SK-N-SH treated with all-trans-retinoic acid at 6 μM for 48 hours (cell line): ENCODE data around the gene ZNF70.

Experiments used
- ATAC-seq: fragments of 200-7000 bp; cut with Tn5 transposase; 3 replicates; pipeline ENCODE4 v1.9.1; 2020; ENCODE audit warnings: mild to moderate bottlenecking, moderate library complexity
- ARNTL ChIP-seq: fragments of 450-650 bp; formaldehyde crosslinking; IDR thresholded peaks from 2 replicates; pipeline ENCODE4 v1.5.0; 2020; ENCODE audit warnings: low read depth, mild to moderate bottlenecking, moderate library complexity, borderline replicate concordance
- BACH2 ChIP-seq: fragments of 250-450 bp; sonication (Bioruptor Pico); IDR thresholded peaks from 2 replicates; pipeline ENCODE4 v1.9.0; 2021; ENCODE audit warnings: mild to moderate bottlenecking, borderline replicate concordance
- CSDC2 ChIP-seq: fragments of 250-450 bp; sonication (Bioruptor Pico); IDR thresholded peaks from 2 replicates; pipeline ENCODE4 v1.5.0; 2020; ENCODE audit warnings: mild to moderate bottlenecking, moderate library complexity
- ESRRG ChIP-seq: fragments of 250-450 bp; sonication (Bioruptor Pico); IDR thresholded peaks from 2 replicates; pipeline ENCODE4 v1.6.1; 2021; ENCODE audit warnings: mild to moderate bottlenecking
- GLIS3 ChIP-seq: fragments of 250-450 bp; sonication (Bioruptor Pico); IDR thresholded peaks from 2 replicates; pipeline ENCODE4 v1.5.0; 2020; ENCODE audit warnings: mild to moderate bottlenecking, moderate library complexity
- ISL1 ChIP-seq: fragments of 250-450 bp; sonication (Bioruptor Pico); IDR thresholded peaks from 2 replicates; pipeline ENCODE4 v2.1.2; 2022; ENCODE audit warnings: mild to moderate bottlenecking, moderate library complexity
- OSR1 ChIP-seq: fragments of 250-450 bp; sonication (Bioruptor Pico); IDR thresholded peaks from 2 replicates; pipeline ENCODE4 v1.8.0; 2022; ENCODE audit warnings: moderate library complexity, mild to moderate bottlenecking, inconsistent platforms
- PPARA ChIP-seq: fragments of 250-450 bp; sonication (Bioruptor Pico); IDR thresholded peaks from 2 replicates; pipeline ENCODE4 v1.5.0; 2020; ENCODE audit warnings: mild to moderate bottlenecking, borderline replicate concordance
- RARB ChIP-seq: fragments of 250-450 bp; sonication (Bioruptor Pico); IDR thresholded peaks from 2 replicates; pipeline ENCODE4 v1.8.0; 2021; ENCODE audit warnings: mild to moderate bottlenecking, moderate library complexity
- SNAI2 ChIP-seq: fragments of 250-450 bp; sonication (Bioruptor Pico); IDR thresholded peaks from 2 replicates; pipeline ENCODE4 v1.5.0; 2020; ENCODE audit warnings: mild to moderate bottlenecking, moderate library complexity
- TOX ChIP-seq: fragments of 250-450 bp; sonication (Bioruptor Pico); IDR thresholded peaks from 2 replicates; pipeline ENCODE4 v1.8.0; 2021; ENCODE audit warnings: mild to moderate bottlenecking, moderate library complexity, borderline replicate concordance
- ZC3H10 ChIP-seq: fragments of 250-450 bp; sonication (Bioruptor Pico); IDR thresholded peaks from 2 replicates; pipeline ENCODE4 v1.5.1; 2021; ENCODE audit warnings: mild to moderate bottlenecking, moderate library complexity
- ZFP3 ChIP-seq: fragments of 250-450 bp; sonication (Bioruptor Pico); IDR thresholded peaks from 2 replicates; pipeline ENCODE4 v1.5.0; 2020; ENCODE audit warnings: mild to moderate bottlenecking, moderate library complexity
- ZFP30 ChIP-seq: fragments of 450-650 bp; formaldehyde crosslinking; IDR thresholded peaks from 2 replicates; pipeline ENCODE4 v1.5.0; 2022; ENCODE audit warnings: mild to moderate bottlenecking, moderate library complexity
- ZNF565 ChIP-seq: fragments of 450-650 bp; formaldehyde crosslinking; conservative IDR thresholded peaks from 2 replicates; pipeline ENCODE4 v1.5.0; 2020; ENCODE audit warnings: low read depth, mild to moderate bottlenecking, moderate library complexity
- ZNF70 ChIP-seq: fragments of 450-650 bp; formaldehyde crosslinking; IDR thresholded peaks from 2 replicates; pipeline ENCODE4 v1.5.0; 2020; ENCODE audit warnings: mild to moderate bottlenecking, moderate library complexity
- ZNF8 ChIP-seq: fragments of 450-650 bp; formaldehyde crosslinking; IDR thresholded peaks from 2 replicates; pipeline ENCODE4 v1.5.0; 2020; ENCODE audit warnings: mild to moderate bottlenecking, moderate library complexity
- TF ChIP-seq, protein P1 (sequence below): fragments of 250-450 bp; sonication (Bioruptor Pico); IDR thresholded peaks from 2 replicates; pipeline ENCODE4 v1.5.1; 2021; ENCODE audit warnings: mild to moderate bottlenecking, moderate library complexity
- TF ChIP-seq, protein P2 (sequence below): fragments of 250-450 bp; sonication (Bioruptor Pico); IDR thresholded peaks from 2 replicates; pipeline ENCODE4 v1.5.0; 2020; ENCODE audit warnings: mild to moderate bottlenecking, moderate library complexity
- TF ChIP-seq, protein P3 (sequence below): fragments of 250-450 bp; sonication (Bioruptor Pico); IDR thresholded peaks from 2 replicates; pipeline ENCODE4 v1.8.0; 2020; ENCODE audit warnings: mild to moderate bottlenecking, moderate library complexity, borderline replicate concordance
- TF ChIP-seq, protein P4 (sequence below): fragments of 250-450 bp; sonication (Bioruptor Pico); IDR thresholded peaks from 2 replicates; pipeline ENCODE4 v1.5.1; 2020; ENCODE audit warnings: low read depth, mild to moderate bottlenecking, moderate library complexity

The ZNF70 gene

DNA sequence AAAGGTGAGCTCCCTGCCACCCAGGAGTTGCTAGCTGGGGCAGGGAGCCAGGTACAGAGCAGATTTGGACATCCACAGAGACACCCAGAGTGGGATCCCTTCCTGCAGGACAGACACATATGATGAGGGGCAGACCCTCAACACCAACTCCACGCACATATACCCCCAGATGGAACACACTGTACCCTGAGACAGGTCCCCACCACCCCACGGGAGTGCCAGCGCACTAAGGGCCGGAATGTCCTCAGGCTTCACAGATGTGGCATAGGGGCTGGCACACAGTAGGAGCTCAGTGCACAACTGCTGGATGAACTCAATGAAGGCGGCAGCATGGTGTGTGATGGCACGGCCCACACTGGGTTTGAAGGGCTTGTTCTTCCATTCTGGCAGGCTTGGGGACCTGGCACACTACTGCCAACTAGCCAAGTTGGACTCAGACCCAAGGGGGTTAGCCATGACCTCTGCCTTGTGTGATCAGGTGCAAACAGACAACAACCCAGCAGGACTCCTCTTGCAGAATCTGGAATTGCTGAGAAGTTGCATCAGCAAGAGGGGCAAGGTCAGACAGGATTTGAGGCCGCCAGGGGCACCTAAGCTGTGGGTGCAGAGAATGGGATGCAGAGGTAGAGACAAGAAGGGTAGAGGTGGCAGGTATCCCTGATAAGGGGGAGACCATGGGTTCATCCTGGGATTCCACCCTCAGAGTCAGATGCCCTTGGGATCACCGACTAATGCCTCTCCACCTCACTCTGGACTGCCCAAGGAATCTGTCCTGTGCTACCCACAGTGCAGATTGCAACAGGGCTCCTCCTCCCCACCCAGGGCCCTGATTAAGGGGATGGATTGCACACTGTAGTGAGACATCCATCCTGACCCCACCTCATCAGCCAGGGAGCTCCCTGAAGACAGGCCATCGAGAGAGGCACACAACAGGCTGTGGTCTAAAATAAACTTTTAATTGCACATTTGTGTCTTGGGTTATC lies 14.3 kb upstream of the ZNF70 start:
- no peak for ATAC-seq
- TF ChIP-seq CSDC2 (CRISPR knock-in tag) (no peak), ZFP30 (no peak), ESRRG (CRISPR knock-in tag) (no peak), ZNF565 (CRISPR knock-in tag) (no peak), ZNF70 (CRISPR knock-in tag) (no peak), RARB (no peak), TOX (no peak), ZC3H10 (CRISPR knock-in tag) (no peak), ZNF8 (no peak), ISL1 (CRISPR knock-in tag) (no peak), PPARA (no peak), ZFP3 (CRISPR knock-in tag) (no peak), SNAI2 (no peak)
- TF ChIP-seq, protein P1, sequence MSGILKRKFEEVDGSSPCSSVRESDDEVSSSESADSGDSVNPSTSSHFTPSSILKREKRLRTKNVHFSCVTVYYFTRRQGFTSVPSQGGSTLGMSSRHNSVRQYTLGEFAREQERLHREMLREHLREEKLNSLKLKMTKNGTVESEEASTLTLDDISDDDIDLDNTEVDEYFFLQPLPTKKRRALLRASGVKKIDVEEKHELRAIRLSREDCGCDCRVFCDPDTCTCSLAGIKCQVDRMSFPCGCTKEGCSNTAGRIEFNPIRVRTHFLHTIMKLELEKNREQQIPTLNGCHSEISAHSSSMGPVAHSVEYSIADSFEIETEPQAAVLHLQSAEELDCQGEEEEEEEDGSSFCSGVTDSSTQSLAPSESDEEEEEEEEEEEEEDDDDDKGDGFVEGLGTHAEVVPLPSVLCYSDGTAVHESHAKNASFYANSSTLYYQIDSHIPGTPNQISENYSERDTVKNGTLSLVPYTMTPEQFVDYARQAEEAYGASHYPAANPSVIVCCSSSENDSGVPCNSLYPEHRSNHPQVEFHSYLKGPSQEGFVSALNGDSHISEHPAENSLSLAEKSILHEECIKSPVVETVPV, result no peak
- TF ChIP-seq, protein P2, sequence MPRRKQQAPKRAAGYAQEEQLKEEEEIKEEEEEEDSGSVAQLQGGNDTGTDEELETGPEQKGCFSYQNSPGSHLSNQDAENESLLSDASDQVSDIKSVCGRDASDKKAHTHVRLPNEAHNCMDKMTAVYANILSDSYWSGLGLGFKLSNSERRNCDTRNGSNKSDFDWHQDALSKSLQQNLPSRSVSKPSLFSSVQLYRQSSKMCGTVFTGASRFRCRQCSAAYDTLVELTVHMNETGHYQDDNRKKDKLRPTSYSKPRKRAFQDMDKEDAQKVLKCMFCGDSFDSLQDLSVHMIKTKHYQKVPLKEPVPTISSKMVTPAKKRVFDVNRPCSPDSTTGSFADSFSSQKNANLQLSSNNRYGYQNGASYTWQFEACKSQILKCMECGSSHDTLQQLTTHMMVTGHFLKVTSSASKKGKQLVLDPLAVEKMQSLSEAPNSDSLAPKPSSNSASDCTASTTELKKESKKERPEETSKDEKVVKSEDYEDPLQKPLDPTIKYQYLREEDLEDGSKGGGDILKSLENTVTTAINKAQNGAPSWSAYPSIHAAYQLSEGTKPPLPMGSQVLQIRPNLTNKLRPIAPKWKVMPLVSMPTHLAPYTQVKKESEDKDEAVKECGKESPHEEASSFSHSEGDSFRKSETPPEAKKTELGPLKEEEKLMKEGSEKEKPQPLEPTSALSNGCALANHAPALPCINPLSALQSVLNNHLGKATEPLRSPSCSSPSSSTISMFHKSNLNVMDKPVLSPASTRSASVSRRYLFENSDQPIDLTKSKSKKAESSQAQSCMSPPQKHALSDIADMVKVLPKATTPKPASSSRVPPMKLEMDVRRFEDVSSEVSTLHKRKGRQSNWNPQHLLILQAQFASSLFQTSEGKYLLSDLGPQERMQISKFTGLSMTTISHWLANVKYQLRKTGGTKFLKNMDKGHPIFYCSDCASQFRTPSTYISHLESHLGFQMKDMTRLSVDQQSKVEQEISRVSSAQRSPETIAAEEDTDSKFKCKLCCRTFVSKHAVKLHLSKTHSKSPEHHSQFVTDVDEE, result no peak

DNA sequence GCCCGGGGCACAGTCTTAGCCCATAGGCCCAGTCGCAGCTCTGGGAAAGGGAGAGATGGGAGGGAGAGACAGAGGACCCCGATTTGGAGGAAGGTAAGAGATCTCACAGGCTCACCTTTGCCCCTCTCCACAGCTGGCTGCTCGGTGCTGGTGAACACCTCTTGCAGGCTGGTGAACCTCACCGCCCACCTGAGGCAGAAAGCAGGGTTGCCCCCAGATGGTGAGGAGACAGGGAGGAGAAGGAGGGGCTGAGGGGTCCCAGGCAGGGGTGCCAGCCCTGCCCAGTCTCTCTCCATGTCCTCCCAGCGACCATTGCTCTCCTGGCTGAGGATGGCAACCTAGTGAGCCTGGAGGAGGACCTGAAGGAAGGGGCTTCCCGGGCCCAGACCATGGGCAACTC lies 13.0 kb upstream of the ZNF70 start:
- no peak for ATAC-seq
- TF ChIP-seq, protein P2, result no peak

DNA sequence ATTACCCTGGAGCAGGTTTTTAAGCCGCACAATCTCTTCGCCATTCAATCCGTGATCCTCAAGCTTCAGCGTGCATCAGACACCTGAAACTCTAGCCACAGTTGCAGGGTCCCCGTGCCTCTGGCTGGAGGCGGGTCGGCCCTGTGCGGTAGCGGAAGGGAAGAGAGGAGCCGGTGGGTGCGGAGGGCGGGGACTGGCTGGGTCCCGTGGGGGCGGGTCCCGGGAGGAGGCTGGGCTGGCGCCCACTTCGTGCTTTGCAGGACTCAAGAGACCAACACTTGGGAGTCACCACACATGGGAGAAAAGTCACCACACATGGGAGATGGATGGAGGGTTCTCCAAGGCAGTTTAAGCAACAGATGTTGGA lies 12.7 kb upstream of the ZNF70 start:
- no peak for TF ChIP-seq OSR1 (CRISPR knock-in tag)
- no peak for TF ChIP-seq GLIS3
- no peak for TF ChIP-seq BACH2 (CRISPR knock-in tag)
- TF ChIP-seq ISL1 (CRISPR knock-in tag), result no peak
- TF ChIP-seq ZC3H10 (CRISPR knock-in tag), result no peak
- no peak for TF ChIP-seq ZNF8
- TF ChIP-seq ZFP3 (CRISPR knock-in tag), result no peak
- TF ChIP-seq RARB, result no peak
- ATAC-seq, result no peak

DNA sequence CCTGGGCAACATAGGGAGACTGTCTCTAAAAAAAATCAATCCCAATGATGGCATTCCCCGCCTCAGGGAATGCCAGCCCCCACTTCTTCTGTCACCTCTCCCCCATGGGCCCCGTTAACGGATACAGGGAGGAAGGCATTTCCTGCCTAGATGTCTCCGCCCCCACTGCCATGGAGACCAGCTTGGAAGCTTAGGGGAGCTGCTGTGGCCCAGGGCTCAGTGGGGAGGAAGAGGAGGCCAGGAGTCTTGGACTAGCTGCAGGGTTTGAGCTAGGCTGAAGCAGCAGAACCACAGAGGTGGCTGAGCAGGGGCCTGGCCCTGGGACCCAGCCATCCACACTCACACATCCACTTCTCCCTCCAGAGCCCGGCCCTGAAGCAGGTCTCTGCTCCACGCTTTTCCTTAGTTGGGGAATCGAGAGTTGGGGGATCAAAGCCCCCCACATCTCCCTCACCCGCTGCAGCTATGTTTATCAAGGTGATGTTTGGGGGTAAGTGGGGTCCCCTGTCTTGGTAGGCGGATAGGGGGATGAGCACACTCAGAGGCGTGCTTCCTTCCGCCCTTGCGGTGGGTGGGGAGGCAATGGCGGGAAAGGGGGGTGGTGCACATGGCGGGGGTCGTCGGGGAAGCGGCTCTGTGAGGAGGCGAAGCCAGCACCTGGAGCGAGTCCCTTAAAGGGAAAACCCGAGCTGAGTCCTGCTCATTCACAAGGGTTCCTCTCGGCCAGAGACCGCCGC lies 12.1 kb upstream of the ZNF70 start, which contains the start of gene C22orf15:
C22orf15 (plus strand) TSS at position 149 of the 737 bp plus-strand sequence; CDS start at position 466, 317 bp downstream.
- peak; percentile 44 for ATAC-seq
- TF ChIP-seq TOX (no peak), OSR1 (CRISPR knock-in tag) (no peak), ZNF565 (CRISPR knock-in tag) (no peak), ZFP30 (no peak), RARB (no peak), CSDC2 (CRISPR knock-in tag) (no peak), ZNF70 (CRISPR knock-in tag) (no peak), ARNTL (CRISPR knock-in tag) (no peak), ESRRG (CRISPR knock-in tag) (no peak), PPARA (no peak), ZNF8 (no peak)
- TF ChIP-seq, protein P2, result no peak
- TF ChIP-seq, protein P3, sequence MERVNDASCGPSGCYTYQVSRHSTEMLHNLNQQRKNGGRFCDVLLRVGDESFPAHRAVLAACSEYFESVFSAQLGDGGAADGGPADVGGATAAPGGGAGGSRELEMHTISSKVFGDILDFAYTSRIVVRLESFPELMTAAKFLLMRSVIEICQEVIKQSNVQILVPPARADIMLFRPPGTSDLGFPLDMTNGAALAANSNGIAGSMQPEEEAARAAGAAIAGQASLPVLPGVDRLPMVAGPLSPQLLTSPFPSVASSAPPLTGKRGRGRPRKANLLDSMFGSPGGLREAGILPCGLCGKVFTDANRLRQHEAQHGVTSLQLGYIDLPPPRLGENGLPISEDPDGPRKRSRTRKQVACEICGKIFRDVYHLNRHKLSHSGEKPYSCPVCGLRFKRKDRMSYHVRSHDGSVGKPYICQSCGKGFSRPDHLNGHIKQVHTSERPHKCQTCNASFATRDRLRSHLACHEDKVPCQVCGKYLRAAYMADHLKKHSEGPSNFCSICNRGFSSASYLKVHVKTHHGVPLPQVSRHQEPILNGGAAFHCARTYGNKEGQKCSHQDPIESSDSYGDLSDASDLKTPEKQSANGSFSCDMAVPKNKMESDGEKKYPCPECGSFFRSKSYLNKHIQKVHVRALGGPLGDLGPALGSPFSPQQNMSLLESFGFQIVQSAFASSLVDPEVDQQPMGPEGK (CRISPR knock-in tag), result no peak
- TF ChIP-seq, protein P4, sequence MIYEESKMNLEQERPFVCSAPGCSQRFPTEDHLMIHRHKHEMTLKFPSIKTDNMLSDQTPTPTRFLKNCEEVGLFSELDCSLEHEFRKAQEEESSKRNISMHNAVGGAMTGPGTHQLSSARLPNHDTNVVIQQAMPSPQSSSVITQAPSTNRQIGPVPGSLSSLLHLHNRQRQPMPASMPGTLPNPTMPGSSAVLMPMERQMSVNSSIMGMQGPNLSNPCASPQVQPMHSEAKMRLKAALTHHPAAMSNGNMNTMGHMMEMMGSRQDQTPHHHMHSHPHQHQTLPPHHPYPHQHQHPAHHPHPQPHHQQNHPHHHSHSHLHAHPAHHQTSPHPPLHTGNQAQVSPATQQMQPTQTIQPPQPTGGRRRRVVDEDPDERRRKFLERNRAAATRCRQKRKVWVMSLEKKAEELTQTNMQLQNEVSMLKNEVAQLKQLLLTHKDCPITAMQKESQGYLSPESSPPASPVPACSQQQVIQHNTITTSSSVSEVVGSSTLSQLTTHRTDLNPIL, result no peak
